Liver (tissue), 3 donors: ENCODE results near the gene RHOXF1.
"Not testable (repeated sequence)": the region's sequence is repeated elsewhere in the genome, so short reads cannot be mapped to it uniquely, and the experiment has no call there.

Experiments
- EGR1 ChIP-seq, 2 donors: IDR thresholded peaks; 2 replicates each; pipeline ENCODE4 v1.6.1; 2016 to 2018; ENCODE audit warnings: antibody characterized with exemption in 2 of 2, low read depth in 2 of 2
- FOXA1 ChIP-seq: IDR thresholded peaks from 2 replicates; pipeline ENCODE4 v1.6.1; 2016; ENCODE audit warnings: antibody characterized with exemption
- GABPA ChIP-seq, 2 donors: IDR thresholded peaks in 1 of 2; conservative IDR thresholded peaks in 1 of 2; 2 replicates each; pipeline ENCODE4 v1.6.1; 2016; ENCODE audit warnings: antibody characterized with exemption in 2 of 2, mild to moderate bottlenecking in 1 of 2, moderate library complexity in 1 of 2
- JUND ChIP-seq, 2 donors: IDR thresholded peaks; 2 replicates each; pipeline ENCODE4 v1.6.1; 2016; ENCODE audit warnings: antibody characterized with exemption in 2 of 2
- MAX ChIP-seq: IDR thresholded peaks from 2 replicates; pipeline ENCODE4 v1.6.1; 2016; ENCODE audit warnings: antibody characterized with exemption
- SP1 ChIP-seq: IDR thresholded peaks from 2 replicates; pipeline ENCODE4 v1.6.1; 2018; ENCODE audit warnings: antibody characterized with exemption, mild to moderate bottlenecking
- TAF1 ChIP-seq: conservative IDR thresholded peaks from 2 replicates; pipeline ENCODE4 v1.6.1; 2016; ENCODE audit warnings: antibody characterized with exemption, mild to moderate bottlenecking
- TF ChIP-seq, protein P1 (sequence below): fragments of 150-350 bp; IDR thresholded peaks from 2 replicates; pipeline ENCODE4 v1.5.1; 2017; ENCODE audit warnings: improper control_type of control experiment, low read depth, low read length; ENCODE audit not compliant: missing input control
- TF ChIP-seq, protein P2 (sequence below): IDR thresholded peaks from 2 replicates; pipeline ENCODE4 v1.6.1; 2016; ENCODE audit warnings: antibody characterized with exemption
- TF ChIP-seq, protein P3 (sequence below): IDR thresholded peaks from 2 replicates; pipeline ENCODE4 v1.6.1; 2016; ENCODE audit warnings: antibody characterized with exemption, mild to moderate bottlenecking
- donor health status: healthy.
- donor health status: healthy.

DNA sequence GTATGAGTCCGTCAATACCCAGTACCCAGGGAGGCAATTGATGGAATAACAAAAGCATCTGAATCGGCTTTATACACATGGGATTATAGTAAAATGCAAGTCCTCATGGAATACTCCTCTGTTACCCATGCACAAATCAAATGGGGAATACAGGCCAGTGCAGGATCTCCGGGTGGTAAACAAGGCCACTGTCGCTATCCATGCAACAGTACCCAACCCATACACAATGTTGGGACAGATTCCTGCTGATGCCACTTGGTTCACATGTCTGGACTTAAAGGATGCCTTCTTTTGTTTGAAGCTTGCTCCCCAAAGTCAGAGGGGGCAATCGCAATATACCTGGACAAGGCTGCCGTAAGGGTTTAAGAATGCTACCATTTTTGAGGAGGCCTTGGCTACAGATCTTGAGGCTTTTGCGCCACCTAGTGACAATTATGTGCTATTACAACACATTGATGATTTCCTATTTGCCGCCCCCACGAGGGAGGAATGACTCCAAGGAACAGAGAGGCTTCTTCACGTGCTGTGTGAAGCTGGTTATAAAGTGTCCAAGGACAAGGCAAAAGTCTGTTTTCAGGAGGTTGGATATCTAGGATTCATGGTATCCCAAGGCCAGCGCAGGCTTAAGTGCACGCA is 34.5 kb upstream of the RHOXF1 start:
- TF ChIP-seq MAX; JUND (IDR thresholded peaks at IDR 0.05); TAF1; GABPA (IDR thresholded peaks at IDR 0.05 in 1 of 2, conservative IDR thresholded peaks at IDR 0.05 in 1 of 2); SP1; EGR1 (IDR thresholded peaks at IDR 0.05; ENCODE audit: low read depth in 2 of 2); FOXA1: not testable (repeated sequence)
- TF ChIP-seq, protein P1, sequence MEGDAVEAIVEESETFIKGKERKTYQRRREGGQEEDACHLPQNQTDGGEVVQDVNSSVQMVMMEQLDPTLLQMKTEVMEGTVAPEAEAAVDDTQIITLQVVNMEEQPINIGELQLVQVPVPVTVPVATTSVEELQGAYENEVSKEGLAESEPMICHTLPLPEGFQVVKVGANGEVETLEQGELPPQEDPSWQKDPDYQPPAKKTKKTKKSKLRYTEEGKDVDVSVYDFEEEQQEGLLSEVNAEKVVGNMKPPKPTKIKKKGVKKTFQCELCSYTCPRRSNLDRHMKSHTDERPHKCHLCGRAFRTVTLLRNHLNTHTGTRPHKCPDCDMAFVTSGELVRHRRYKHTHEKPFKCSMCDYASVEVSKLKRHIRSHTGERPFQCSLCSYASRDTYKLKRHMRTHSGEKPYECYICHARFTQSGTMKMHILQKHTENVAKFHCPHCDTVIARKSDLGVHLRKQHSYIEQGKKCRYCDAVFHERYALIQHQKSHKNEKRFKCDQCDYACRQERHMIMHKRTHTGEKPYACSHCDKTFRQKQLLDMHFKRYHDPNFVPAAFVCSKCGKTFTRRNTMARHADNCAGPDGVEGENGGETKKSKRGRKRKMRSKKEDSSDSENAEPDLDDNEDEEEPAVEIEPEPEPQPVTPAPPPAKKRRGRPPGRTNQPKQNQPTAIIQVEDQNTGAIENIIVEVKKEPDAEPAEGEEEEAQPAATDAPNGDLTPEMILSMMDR, result not testable (repeated sequence)
- TF ChIP-seq, protein P2, sequence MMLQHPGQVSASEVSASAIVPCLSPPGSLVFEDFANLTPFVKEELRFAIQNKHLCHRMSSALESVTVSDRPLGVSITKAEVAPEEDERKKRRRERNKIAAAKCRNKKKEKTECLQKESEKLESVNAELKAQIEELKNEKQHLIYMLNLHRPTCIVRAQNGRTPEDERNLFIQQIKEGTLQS, result not testable (repeated sequence)
- TF ChIP-seq, protein P3, sequence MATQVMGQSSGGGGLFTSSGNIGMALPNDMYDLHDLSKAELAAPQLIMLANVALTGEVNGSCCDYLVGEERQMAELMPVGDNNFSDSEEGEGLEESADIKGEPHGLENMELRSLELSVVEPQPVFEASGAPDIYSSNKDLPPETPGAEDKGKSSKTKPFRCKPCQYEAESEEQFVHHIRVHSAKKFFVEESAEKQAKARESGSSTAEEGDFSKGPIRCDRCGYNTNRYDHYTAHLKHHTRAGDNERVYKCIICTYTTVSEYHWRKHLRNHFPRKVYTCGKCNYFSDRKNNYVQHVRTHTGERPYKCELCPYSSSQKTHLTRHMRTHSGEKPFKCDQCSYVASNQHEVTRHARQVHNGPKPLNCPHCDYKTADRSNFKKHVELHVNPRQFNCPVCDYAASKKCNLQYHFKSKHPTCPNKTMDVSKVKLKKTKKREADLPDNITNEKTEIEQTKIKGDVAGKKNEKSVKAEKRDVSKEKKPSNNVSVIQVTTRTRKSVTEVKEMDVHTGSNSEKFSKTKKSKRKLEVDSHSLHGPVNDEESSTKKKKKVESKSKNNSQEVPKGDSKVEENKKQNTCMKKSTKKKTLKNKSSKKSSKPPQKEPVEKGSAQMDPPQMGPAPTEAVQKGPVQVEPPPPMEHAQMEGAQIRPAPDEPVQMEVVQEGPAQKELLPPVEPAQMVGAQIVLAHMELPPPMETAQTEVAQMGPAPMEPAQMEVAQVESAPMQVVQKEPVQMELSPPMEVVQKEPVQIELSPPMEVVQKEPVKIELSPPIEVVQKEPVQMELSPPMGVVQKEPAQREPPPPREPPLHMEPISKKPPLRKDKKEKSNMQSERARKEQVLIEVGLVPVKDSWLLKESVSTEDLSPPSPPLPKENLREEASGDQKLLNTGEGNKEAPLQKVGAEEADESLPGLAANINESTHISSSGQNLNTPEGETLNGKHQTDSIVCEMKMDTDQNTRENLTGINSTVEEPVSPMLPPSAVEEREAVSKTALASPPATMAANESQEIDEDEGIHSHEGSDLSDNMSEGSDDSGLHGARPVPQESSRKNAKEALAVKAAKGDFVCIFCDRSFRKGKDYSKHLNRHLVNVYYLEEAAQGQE, result not testable (repeated sequence)
